ENCODE data around the gene ATP5ME. TPM values are rescaled to one million over a fixed set of nuclear protein-coding genes. Genes with fewer than 3 reads are reported as not detected.

Gene ATP5ME
- total RNA-seq, 2 donors from 2014 or later = 85.1 to 265 TPM

GRCh38 chr4:692771-693554 lies 18.9 kb upstream of the ATP5ME start:
- no peak for DNase-seq (ENCODE audit: low spot score)

GRCh38 chr4:689723-690122 lies 15.6 kb upstream of the ATP5ME start:
- Histone ChIP-seq H3K27ac (peak overlapping the region; percentile 80 to 84), H3K4me1 (peaks cover 0 to 34% of the 10 kb centered on the region in 2 donors), H3K27me3 (no peaks in the 10 kb centered on the region), H3K36me3 (no peaks in the 10 kb centered on the region), H3K9me3 (no peaks in the 10 kb centered on the region), H3K4me3 (peak overlapping the region in 1 of 2 donors; percentile 58)
- DNase-seq (ENCODE audit: low spot score) = no peak
- no peak for TF ChIP-seq CTCF (IDR thresholded peaks at IDR 0.05)

More at GRCh38 chr4:692771-693554, 18.9 kb upstream of the ATP5ME start:
- Histone ChIP-seq H3K36me3 (no peaks in the 10 kb centered on the region), H3K27me3 (no peaks in the 10 kb centered on the region), H3K4me1 (peaks cover 0 to 19% of the 10 kb centered on the region in 2 donors), H3K9me3 (no peaks in the 10 kb centered on the region), H3K27ac (no peak overlapping the region), H3K4me3 (no peak overlapping the region)
- no peak for TF ChIP-seq CTCF (IDR thresholded peaks at IDR 0.05)

GRCh38 chr4:688854-689681 lies 15.0 kb upstream of the ATP5ME start, which contains the start of gene SLC49A3:
Gene SLC49A3 (minus strand): TSS chr4:689151. CDS start chr4:689127, 24 bp downstream.
- DNase-seq (ENCODE audit: low spot score) = no peak
- peaks cover 0 to 38% of the 10 kb centered on the region in 2 donors for H3K4me1 ChIP-seq
- H3K27ac ChIP-seq = peak within 1 kb of the TSS; percentile 80 to 84
- H3K4me3 ChIP-seq = peak within 1 kb of the TSS; percentile 43 to 58
- no peaks in the 10 kb centered on the region for H3K27me3 ChIP-seq
- no peaks in the 10 kb centered on the region for H3K9me3 ChIP-seq
- no peaks in the 10 kb centered on the region for H3K36me3 ChIP-seq
- no peak for TF ChIP-seq CTCF (IDR thresholded peaks at IDR 0.05)

GRCh38 chr4:687971-688853 lies 14.1 kb upstream of the ATP5ME start:
- Histone ChIP-seq H3K4me1 (peaks cover 0 to 46% of the 10 kb centered on the region in 2 donors), H3K27me3 (no peaks in the 10 kb centered on the region), H3K9me3 (no peaks in the 10 kb centered on the region), H3K4me3 (peak overlapping the region; percentile 43 to 58), H3K27ac (peak overlapping the region; percentile 80 to 84), H3K36me3 (no peaks in the 10 kb centered on the region)
- DNase-seq (ENCODE audit: low spot score) = no peak
- no peak for TF ChIP-seq CTCF (IDR thresholded peaks at IDR 0.05)
